ENCODE data around the gene MLXIP.
"Not testable (repeated sequence)": the region's sequence is repeated elsewhere in the genome, so short reads cannot be mapped to it uniquely, and the experiment has no call there.

The MLXIP gene

GRCh38 chr12:122046145-122046544 is 32.4 kb upstream of the MLXIP start:
- no peak overlapping the region for H3K4me3 ChIP-seq (ENCODE audit: low read depth, low read length)
- no peak for TF ChIP-seq CTCF (IDR thresholded peaks at IDR 0.05; ENCODE audit: low read depth, low read length)

- no peak overlapping the region for H3K4me3 ChIP-seq (ENCODE audit: low read depth, low read length)
- TF ChIP-seq CTCF (IDR thresholded peaks at IDR 0.05; ENCODE audit: low read depth, low read length): no peak
Measured at GRCh38 chr12:122048151-122048550, 30.4 kb upstream of the MLXIP start.

- no peak overlapping the region for H3K4me3 ChIP-seq (ENCODE audit: low read depth, low read length)
- no peak for TF ChIP-seq CTCF (IDR thresholded peaks at IDR 0.05; ENCODE audit: low read depth, low read length)
Measured at GRCh38 chr12:122049827-122050226, 28.7 kb upstream of the MLXIP start.

- no peak overlapping the region for H3K4me3 ChIP-seq (ENCODE audit: low read depth, low read length)
- no peak for TF ChIP-seq CTCF (IDR thresholded peaks at IDR 0.05; ENCODE audit: low read depth, low read length)
Measured at GRCh38 chr12:122050706-122051105, 27.9 kb upstream of the MLXIP start.

DNA sequence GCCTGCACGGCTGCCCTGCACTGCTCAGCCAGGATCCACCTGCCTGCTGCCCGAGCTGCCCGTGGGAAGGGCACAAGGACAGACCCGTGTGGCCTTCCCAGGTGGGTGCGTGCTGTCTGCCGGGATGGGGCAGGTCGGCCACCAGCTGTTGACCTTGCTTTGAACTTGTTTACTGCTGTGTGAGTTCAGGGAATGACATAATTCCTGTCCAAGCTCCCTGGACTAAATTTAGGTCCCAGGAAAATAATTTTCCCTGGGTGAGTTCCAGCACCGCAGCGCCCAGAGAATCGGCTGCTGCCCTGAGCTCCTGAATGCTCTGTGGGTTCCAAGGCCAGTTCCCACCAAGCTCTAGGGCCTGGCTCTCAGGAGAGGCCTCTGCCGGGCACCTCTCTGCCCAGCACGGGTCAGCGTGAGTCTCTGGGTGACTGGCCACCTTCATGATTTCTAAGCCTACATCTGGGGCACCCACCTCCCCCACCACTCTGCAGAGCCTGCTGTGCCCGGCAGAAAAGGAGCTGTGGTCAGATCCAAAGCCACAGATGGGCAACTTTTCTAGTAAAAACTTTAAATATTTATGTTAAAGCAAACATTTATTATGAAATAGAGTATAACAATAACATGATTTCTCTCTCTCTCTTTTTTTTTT is 27.2 kb upstream of the MLXIP start:
- TF ChIP-seq CTCF (IDR thresholded peaks at IDR 0.05; ENCODE audit: low read depth, low read length): no peak
- no peak overlapping the region for H3K4me3 ChIP-seq (ENCODE audit: low read depth, low read length)

- no peak for TF ChIP-seq CTCF (IDR thresholded peaks at IDR 0.05; ENCODE audit: low read depth, low read length)
- H3K4me3 ChIP-seq (ENCODE audit: low read depth, low read length): no peak overlapping the region
Measured at GRCh38 chr12:122052285-122052684, 26.3 kb upstream of the MLXIP start.

DNA sequence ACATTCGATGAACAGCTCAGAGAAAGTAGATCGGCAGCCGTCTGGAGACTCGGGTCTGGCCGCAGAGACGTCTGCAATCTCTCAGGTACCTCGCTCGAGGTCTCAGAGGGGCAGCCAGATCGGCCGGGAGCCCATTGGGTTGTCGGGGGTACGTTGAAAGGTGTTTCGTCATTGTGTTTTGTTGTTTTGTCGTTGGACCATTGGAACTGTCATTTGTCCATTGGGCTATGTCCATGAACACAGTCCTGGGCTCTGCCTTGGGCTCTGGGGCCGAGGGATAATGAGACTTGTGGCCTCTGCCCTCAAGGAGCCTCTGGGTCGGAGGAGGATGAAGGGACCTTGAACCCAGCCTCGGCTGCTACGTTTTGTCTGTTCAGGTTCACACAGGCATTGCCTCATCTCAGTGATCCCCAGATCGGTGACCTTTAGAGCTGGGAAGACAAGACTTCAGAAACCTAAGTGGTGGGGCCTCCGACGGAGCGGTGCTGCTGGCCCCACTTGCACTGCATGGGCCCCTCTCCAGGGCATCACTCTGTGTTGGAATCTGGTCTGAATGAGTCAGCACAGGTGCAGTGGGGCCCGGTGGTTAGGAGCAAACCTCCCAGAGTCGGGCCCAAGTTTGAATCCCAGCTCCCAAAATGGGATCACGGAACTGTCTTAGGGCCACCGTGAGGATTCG is 23.6 kb upstream of the MLXIP start:
- no peak overlapping the region for H3K4me3 ChIP-seq (ENCODE audit: low read depth, low read length)
- TF ChIP-seq CTCF (IDR thresholded peaks at IDR 0.05; ENCODE audit: low read depth, low read length): no peak

DNA sequence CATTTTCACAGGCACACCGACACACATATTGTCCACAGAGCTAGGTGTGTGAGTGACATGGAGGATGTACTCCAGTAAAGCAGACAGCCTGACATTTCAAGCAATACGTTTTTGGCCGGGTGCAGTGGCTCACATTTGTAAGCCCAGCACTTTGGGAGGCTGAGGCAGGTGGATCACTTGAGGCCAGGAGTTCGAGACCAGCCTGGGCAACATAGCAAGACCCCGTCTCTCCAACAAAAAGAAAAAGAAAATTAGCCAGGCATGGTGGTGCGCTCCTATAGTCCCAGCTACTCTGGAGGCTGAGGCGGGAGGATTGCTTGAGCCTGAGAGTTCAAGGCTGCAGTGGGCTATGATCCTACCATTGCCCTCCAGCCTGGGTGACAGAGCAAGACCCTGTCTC is 22.1 kb upstream of the MLXIP start:
- not testable (repeated sequence) for H3K4me3 ChIP-seq (ENCODE audit: low read depth, low read length)

All from WI38 (cell line).